ENCODE measurements around the gene TIMM17A. TPM values are rescaled to one million over a fixed set of nuclear protein-coding genes. Genes with fewer than 3 reads are reported as not detected.

Gene TIMM17A
- total and polyA plus RNA-seq, 2 of the 8 experiments (the other 6 are each of a cell fraction or from before 2014, with no cell fraction given) = 30.3 to 57.1 TPM

DNA sequence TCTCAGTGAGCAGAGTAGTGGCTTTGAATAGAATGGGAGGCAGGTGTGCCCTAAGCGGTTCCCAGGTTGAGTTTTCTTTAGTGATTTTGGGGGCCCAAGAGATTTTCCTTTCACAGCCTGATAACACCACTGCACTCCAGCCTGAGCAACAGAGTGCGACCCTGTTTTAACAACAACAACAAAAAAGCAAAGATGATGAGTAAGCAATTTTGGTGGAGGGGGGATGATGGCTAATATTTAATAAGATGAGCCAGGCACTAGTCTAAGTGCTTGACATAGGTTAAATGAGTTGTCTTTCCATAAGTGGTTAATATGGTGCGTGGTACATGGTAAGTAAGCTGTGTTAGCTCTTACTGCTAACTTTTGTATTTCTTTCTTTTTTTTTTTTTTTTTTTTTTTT, 29.1 kb downstream of the TIMM17A start:
- Histone ChIP-seq H2BK15ac (ENCODE audit: low read length) (no peak overlapping the region), H2BK20ac (ENCODE audit: low read length) (no peak overlapping the region), H3K9ac (replicated peaks in 1 of 4; ENCODE audit: extremely low read depth in 1 of 4, low read depth in 3 of 4, low read length in 3 of 4) (no peak overlapping the region), H4K91ac (replicated peaks; ENCODE audit: insufficient read length, low read length) (no peak overlapping the region), H3K23ac (ENCODE audit: insufficient read length) (no peak overlapping the region), H3K56ac (replicated peaks; ENCODE audit: insufficient read length, low read depth, low read length) (no peak overlapping the region), H3K4me3 (ENCODE audit: extremely low read depth in 1 of 4, insufficient read depth in 2 of 4, low read depth in 3 of 4, low read length in 4 of 4) (0 out of 8 replicates have a peak overlapping the region, but pooled peaks of 1 of the 4 experiments have one; percentile 82), H3K4me2 (ENCODE audit: insufficient read depth in 1 of 2, low read depth in 2 of 2, low read length in 2 of 2) (peak overlapping the region in 1 of 2 experiments; percentile 86; a peak in 2 of 4 replicates), H3K18ac (ENCODE audit: extremely low read depth, low read length) (no peak overlapping the region), H2BK5ac (ENCODE audit: low read depth, low read length) (no peak overlapping the region), H2AK5ac (ENCODE audit: low read depth, low read length) (no peak overlapping the region), H4K20me1 (replicated peaks in 1 of 2; ENCODE audit: control insufficient read depth in 1 of 2, insufficient read depth in 2 of 2, low read length in 2 of 2) (peaks cover 0 to 2% of the 10 kb centered on the region in 2 experiments), H3K27ac (ENCODE audit: low read depth, low read length) (no peak overlapping the region), H3K79me2 (ENCODE audit: control insufficient read depth in 1 of 2, insufficient read depth in 2 of 2, low read length in 2 of 2) (peaks cover 3 to 38% of the 10 kb centered on the region in 2 experiments; a peak in 3 of 4 replicates), H2BK12ac (ENCODE audit: low read depth, low read length) (no peak overlapping the region), H4K5ac (ENCODE audit: insufficient read length, low read depth, low read length) (no peak overlapping the region), H2AFZ (ENCODE audit: low read length) (no peak overlapping the region), H3K79me1 (ENCODE audit: low read depth, low read length) (peaks cover 2% of the 10 kb centered on the region; the same call in 1 of the 2 replicates), H4K8ac (ENCODE audit: extremely low read depth, insufficient read depth, low read length) (no peak overlapping the region), H3K9me3 (ENCODE audit: insufficient read depth in 2 of 2, low read depth in 1 of 2, low read length in 1 of 2) (no peaks in the 10 kb centered on the region), H2BK120ac (replicated peaks; ENCODE audit: low read depth, low read length) (no peak overlapping the region), H3K27me3 (replicated peaks in 1 of 4; ENCODE audit: control insufficient read depth in 3 of 4, extremely low read depth in 1 of 4, insufficient read depth in 3 of 4, low read length in 3 of 4) (peaks cover 0 to 3% (median 0%) of the 10 kb centered on the region in 4 experiments; a peak in 1 of 7 replicates), H3K36me3 (ENCODE audit: control insufficient read depth in 2 of 4, insufficient read depth in 4 of 4, low read length in 3 of 4) (peaks cover 0 to 7% (median 4%) of the 10 kb centered on the region in 4 experiments; a peak in 5 of 8 replicates), H3K14ac (ENCODE audit: insufficient read length) (no peak overlapping the region), H3K4me1 (replicated peaks in 1 of 4; ENCODE audit: control insufficient read depth in 3 of 4, insufficient read depth in 4 of 4, low read length in 3 of 4) (peaks cover 0 to 4% (median 2%) of the 10 kb centered on the region in 4 experiments; a peak in 5 of 7 replicates), H3K23me2 (ENCODE audit: low read depth, low read length) (peaks cover 6% of the 10 kb centered on the region), H3K4ac (replicated peaks; ENCODE audit: insufficient read length, low read depth, low read length) (no peak overlapping the region)
- TF ChIP-seq GABPA (IDR thresholded peaks at IDR 0.05; ENCODE audit: borderline replicate concordance, insufficient read depth, low read length) (no peak), MAFK (IDR thresholded peaks at IDR 0.05; ENCODE audit: low read depth, low read length) (peak; percentile 75), SP1 (IDR thresholded peaks at IDR 0.05; ENCODE audit: low read depth, low read length) (no peak)
- POLR2A ChIA-PET (ENCODE audit: partially characterized antibody) = interaction anchor here (1.5 to 2.4 kb wide), 2 partner anchors 26 to 89 kb away, joined by 3 to 9 read pairs; partner anchors contain the start of gene ELF3
- 79% methylated on average over 3 of the region's 3 CpGs; no CpG with 5 or more reads in 1 of the 2 experiments for WGBS, 2 experiments (ENCODE audit: extremely low coverage in 1 of 2, insufficient coverage in 1 of 2, insufficient read length in 1 of 2, insufficient replicate concordance in 2 of 2, low coverage in 1 of 2, low lambda C conversion rate in 2 of 2, missing lambda C conversion rate in 1 of 2)
- DNase-seq (ENCODE audit: low read depth in 1 of 2, low spot score in 2 of 2) (no peak), FAIRE-seq (no peak)
- CTCF ChIA-PET (ENCODE audit: partially characterized antibody) = interaction anchor here (1.2 to 7.3 kb wide), 7 partner anchors 14 to 472 kb away, joined by 3 to 52 read pairs (median 5); no protein-coding TSS in a partner anchor
